BJ (cell line): Measurements from ENCODE around the gene THRSP. TPM values are rescaled to one million over a fixed set of nuclear protein-coding genes. Genes with fewer than 3 reads are reported as not detected.

Source experiments
- CTCF ChIA-PET: fragments of 350-600 bp; formaldehyde crosslinking; extraction: SDS; loops from one replicate; lab custom pipeline; 2021; ENCODE audit warnings: antibody characterized with exemption, inconsistent platforms; lab: Yijun Ruan, JAX
- POLR2A ChIA-PET: fragments of 300-600 bp; sonication (Branson Sonifier 250); formaldehyde crosslinking; extraction: SDS; loops from one replicate; lab custom pipeline; 2021; ENCODE audit warnings: antibody characterized with exemption; lab: Charles Lee
- DNase-seq: peaks from one replicate; pipeline ENCODE4 v3.0.0-alpha.2; 2011; ENCODE audit warnings: low read depth
- H3K27me3 ChIP-seq: 2 replicates; pipeline ENCODE4 v1.6.0; 2011; ENCODE audit warnings: low read length; ENCODE audit not compliant: control insufficient read depth, insufficient read depth
- H3K36me3 ChIP-seq: 2 replicates; pipeline ENCODE4 v1.5.1; 2011; ENCODE audit warnings: low read length; ENCODE audit not compliant: control insufficient read depth, insufficient read depth
- H3K4me3 ChIP-seq: 2 replicates; pipeline ENCODE4 v1.5.1; 2011; ENCODE audit warnings: low read depth, mild to moderate bottlenecking, control low read depth, low read length
- polyA plus RNA-seq: library from polyadenylated mRNA; depleted of rRNA; stranded (reverse); fragments of >200 nt; gene quantifications from 2 replicates; pipeline ENCODE4 v1.2.3, GENCODE V29; 2011
- TF ChIP-seq, protein P1 (sequence below): IDR thresholded peaks from 2 replicates; pipeline ENCODE4 v1.5.1; 2011; ENCODE audit warnings: low read depth, mild to moderate bottlenecking, control low read depth, inconsistent platforms, low read length, moderate library complexity; ENCODE audit not compliant: insufficient read depth

THRSP gene
- polyA plus RNA-seq, 1 experiment, result not detected

DNA sequence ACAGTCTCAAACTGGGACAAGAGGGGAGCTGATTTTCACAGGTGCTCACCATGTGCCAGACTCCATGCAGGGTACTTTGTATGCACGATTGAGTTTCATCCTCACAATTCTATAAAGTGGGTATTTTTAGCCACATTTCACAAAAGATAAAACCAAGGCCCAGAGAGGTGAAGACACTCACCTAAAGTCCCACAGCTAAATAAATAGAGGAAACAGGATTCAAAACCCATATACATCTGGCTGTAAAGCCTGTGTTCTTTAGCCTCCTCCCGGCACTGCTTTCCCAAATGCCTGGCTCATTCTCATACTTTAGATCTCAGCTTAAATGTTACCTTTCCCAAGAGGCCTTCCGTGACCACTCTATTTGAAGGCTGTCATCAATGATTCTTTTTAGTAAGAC lies 27.3 kb upstream of the THRSP start:
- ChIA-PET POLR2A (no interaction called here), CTCF (interaction anchor here (1.3 to 5.1 kb wide), 2 partner anchors 9 to 37 kb away, joined by 5 to 22 read pairs; no protein-coding TSS in a partner anchor)
- TF ChIP-seq, protein P1, sequence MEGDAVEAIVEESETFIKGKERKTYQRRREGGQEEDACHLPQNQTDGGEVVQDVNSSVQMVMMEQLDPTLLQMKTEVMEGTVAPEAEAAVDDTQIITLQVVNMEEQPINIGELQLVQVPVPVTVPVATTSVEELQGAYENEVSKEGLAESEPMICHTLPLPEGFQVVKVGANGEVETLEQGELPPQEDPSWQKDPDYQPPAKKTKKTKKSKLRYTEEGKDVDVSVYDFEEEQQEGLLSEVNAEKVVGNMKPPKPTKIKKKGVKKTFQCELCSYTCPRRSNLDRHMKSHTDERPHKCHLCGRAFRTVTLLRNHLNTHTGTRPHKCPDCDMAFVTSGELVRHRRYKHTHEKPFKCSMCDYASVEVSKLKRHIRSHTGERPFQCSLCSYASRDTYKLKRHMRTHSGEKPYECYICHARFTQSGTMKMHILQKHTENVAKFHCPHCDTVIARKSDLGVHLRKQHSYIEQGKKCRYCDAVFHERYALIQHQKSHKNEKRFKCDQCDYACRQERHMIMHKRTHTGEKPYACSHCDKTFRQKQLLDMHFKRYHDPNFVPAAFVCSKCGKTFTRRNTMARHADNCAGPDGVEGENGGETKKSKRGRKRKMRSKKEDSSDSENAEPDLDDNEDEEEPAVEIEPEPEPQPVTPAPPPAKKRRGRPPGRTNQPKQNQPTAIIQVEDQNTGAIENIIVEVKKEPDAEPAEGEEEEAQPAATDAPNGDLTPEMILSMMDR, result no peak
- DNase-seq, result no peak
- Histone ChIP-seq H3K36me3 (no peaks in the 10 kb centered on the region), H3K4me3 (no peak overlapping the region), H3K27me3 (no peaks in the 10 kb centered on the region)

DNA sequence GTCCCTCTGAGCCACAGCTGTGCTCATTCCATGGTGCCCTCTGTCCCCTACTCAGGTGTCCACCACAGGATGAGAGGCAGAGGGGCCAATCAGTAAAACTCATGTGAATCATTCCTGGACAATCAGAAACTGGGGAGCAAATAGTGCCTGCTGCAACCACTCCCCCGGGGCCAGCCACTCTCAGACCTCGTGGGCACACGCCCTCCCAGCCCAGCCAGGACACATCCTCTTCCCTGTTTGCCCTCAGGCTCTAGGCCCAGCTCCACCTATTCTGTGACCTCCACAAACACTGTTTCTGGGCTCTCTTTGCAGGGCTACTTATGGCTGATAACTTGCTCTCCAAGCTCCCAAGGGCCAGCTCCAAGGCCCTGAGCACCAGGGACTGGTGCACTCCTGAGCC lies 26.6 kb upstream of the THRSP start:
- ChIA-PET CTCF (interaction anchor here (1.2 to 5.1 kb wide), 3 partner anchors 8 to 21 kb away, joined by 3 to 22 read pairs (median 4); no protein-coding TSS in a partner anchor), POLR2A (interaction anchor here (0.7 kb wide), 1 partner anchor 41 kb away, joined by 10 read pairs; no protein-coding TSS in a partner anchor)
- no peak for DNase-seq
- Histone ChIP-seq H3K27me3 (no peaks in the 10 kb centered on the region), H3K4me3 (no peak overlapping the region), H3K36me3 (no peaks in the 10 kb centered on the region)
- TF ChIP-seq, protein P1, result no peak

DNA sequence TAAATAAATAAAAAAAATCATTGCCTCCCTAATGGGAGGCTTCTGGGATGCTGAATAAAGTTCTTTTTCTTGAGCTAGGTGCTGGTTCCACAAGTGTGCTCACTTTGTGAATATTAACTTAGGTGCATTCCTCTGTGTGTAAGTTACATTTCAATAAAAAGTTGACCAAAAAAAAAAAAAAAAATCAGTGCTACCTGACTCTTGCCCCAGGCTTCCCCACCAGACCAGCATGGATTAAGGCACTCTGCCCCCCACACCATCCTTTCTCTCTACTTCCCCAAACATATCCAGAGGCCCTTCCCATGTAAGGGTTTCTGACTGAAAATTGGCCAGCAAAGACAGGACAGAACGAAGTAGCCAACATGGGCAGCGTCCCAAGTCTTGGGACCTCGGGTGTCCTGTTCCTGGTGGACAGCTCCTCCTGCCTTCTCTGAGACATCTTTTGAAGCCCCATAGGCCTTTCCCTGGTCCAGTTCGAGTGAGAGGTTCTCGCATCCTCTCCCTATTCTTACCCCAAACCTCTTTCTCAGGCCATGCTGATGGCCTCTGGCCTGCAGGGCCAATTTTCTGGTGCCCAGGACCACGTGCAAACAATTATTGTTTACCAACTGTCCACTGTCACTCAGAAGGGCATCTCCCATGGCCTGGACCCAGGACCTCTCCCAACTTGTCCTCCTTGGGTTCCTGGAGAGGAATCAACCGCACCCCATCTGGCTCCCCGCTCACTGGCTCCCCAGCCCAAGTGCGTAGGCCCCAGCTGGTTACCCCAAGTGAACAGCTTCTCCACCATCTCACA lies 25.6 kb upstream of the THRSP start:
- no peak overlapping the region for H3K4me3 ChIP-seq
- CTCF ChIA-PET, result interaction anchor here (0.6 to 5.1 kb wide), 4 partner anchors 8 to 27 kb away, joined by 3 to 22 read pairs (median 4); no protein-coding TSS in a partner anchor
- no peaks in the 10 kb centered on the region for H3K27me3 ChIP-seq
- TF ChIP-seq, protein P1, result no peak
- no peaks in the 10 kb centered on the region for H3K36me3 ChIP-seq
- POLR2A ChIA-PET, result interaction anchor here (0.7 kb wide), 1 partner anchor 40 kb away, joined by 10 read pairs; no protein-coding TSS in a partner anchor
- DNase-seq, result no peak

DNA sequence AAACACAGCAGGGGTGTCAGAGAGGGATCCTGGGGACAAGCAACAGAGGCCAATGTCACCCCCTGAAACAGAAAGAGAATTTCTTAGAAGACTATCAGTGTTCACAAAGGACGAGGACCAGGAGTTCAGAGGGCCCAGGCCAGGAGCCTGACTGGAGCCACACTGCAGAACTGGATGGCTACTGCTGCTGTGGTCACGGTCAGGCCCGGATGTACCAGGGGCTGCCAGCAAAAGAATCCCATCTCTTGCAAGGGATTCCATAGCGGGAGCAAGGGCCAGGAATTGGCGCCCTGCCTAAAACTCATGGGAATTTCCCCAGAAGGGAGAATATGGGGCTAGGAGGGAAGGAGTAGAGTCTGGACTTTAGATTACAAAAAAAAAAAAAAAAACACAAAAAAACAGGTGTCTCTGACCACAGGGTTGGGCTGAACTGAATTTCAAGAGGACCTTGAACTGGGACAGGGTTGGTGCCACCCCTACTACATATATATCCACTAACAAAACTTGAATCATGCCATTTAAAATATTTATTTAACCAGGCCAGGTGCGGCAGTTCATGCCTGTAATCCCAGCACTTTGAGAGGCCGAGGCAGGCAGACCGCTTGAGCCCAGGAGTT lies 24.9 kb upstream of the THRSP start:
- TF ChIP-seq, protein P1, result no peak
- DNase-seq, result no peak
- H3K4me3 ChIP-seq, result no peak overlapping the region
- no peaks in the 10 kb centered on the region for H3K27me3 ChIP-seq
- no peaks in the 10 kb centered on the region for H3K36me3 ChIP-seq
- POLR2A ChIA-PET, result no interaction called here
- CTCF ChIA-PET, result interaction anchor here (0.6 to 5.1 kb wide), 3 partner anchors 7 to 26 kb away, joined by 3 to 22 read pairs (median 4); no protein-coding TSS in a partner anchor
